ENCODE data around the gene HOXA13.

Gene HOXA13

GRCh38 chr7:27237735-27238334, 37.9 kb upstream of the HOXA13 start:
- DNase-seq (ENCODE audit: low spot score) = no peak

- DNase-seq (ENCODE audit: low spot score) = no peak
Observed at GRCh38 chr7:27235387-27236311, 35.8 kb upstream of the HOXA13 start.

- DNase-seq (ENCODE audit: low spot score) = no peak
Observed at GRCh38 chr7:27229448-27229847, 29.6 kb upstream of the HOXA13 start.

GRCh38 chr7:27224983-27225934, 25.4 kb upstream of the HOXA13 start:
- DNase-seq (ENCODE audit: low spot score) = no peak

- DNase-seq (ENCODE audit: low spot score) = no peak
Observed at GRCh38 chr7:27223941-27224575, 24.2 kb upstream of the HOXA13 start.

GRCh38 chr7:27221201-27221797, 21.4 kb upstream of the HOXA13 start:
- DNase-seq (ENCODE audit: low spot score) = no peak

- DNase-seq (ENCODE audit: low spot score) = no peak
Observed at GRCh38 chr7:27220440-27220955, 20.6 kb upstream of the HOXA13 start.

- DNase-seq (ENCODE audit: low spot score) = no peak
Observed at GRCh38 chr7:27219821-27220220, 19.9 kb upstream of the HOXA13 start.

- DNase-seq (ENCODE audit: low spot score) = no peak
Observed at GRCh38 chr7:27217951-27218350, 18.1 kb upstream of the HOXA13 start.

- DNase-seq (ENCODE audit: low spot score) = no peak
Observed at GRCh38 chr7:27215356-27215755, 15.5 kb upstream of the HOXA13 start.

GRCh38 chr7:27214239-27214950, 14.5 kb upstream of the HOXA13 start:
- DNase-seq (ENCODE audit: low spot score) = no peak

- DNase-seq (ENCODE audit: low spot score) = no peak
Observed at GRCh38 chr7:27213433-27214238, 13.7 kb upstream of the HOXA13 start.

- no peak for DNase-seq (ENCODE audit: low spot score)
Observed at GRCh38 chr7:27212497-27213432, 12.9 kb upstream of the HOXA13 start.

- no peak for DNase-seq (ENCODE audit: low spot score)
Observed at GRCh38 chr7:27211764-27212204, 11.9 kb upstream of the HOXA13 start.

GRCh38 chr7:27211084-27211446, 11.2 kb upstream of the HOXA13 start:
- DNase-seq (ENCODE audit: low spot score) = no peak

- DNase-seq (ENCODE audit: low spot score) = peak; percentile 22
Observed at GRCh38 chr7:27210441-27211083, 10.7 kb upstream of the HOXA13 start.

GRCh38 chr7:27209933-27210440, 10.1 kb upstream of the HOXA13 start:
- no peak for DNase-seq (ENCODE audit: low spot score)

GRCh38 chr7:27208998-27209397, 9.1 kb upstream of the HOXA13 start:
- no peak for DNase-seq (ENCODE audit: low spot score)

All from CD4-positive, alpha-beta T cell treated with Interleukin-15 for 4 hours (primary cell).